KMS-11 (cell line): Measurements from ENCODE around the gene KRT16.
"Not testable (repeated sequence)": the region's sequence is repeated elsewhere in the genome, so short reads cannot be mapped to it uniquely, and the experiment has no call there.

ENCODE experiments used
- H2AFZ ChIP-seq: fragments of 200-600 bp; sonication (generic); 2 replicates; pipeline ENCODE4 v1.6.1; 2016; ENCODE audit warnings: antibody characterized with exemption, mixed run types, low read depth
- H3K27ac ChIP-seq: fragments of 200-600 bp; sonication (generic); 2 replicates; pipeline ENCODE4 v1.6.1; 2016; ENCODE audit warnings: mild to moderate bottlenecking, mixed run types
- H3K27me3 ChIP-seq: fragments of 200-600 bp; sonication (generic); 2 replicates; pipeline ENCODE4 v1.6.1; 2017; ENCODE audit warnings: mild to moderate bottlenecking, low read depth, mixed run types, moderate library complexity; ENCODE audit not compliant: insufficient read depth
- H3K36me3 ChIP-seq: fragments of 200-600 bp; sonication (generic); 2 replicates; pipeline ENCODE4 v1.6.1; 2017; ENCODE audit warnings: mild to moderate bottlenecking, mixed run types; ENCODE audit not compliant: insufficient read depth
- H3K4me1 ChIP-seq: fragments of 200-600 bp; sonication (generic); 2 replicates; pipeline ENCODE4 v1.6.1; 2016; ENCODE audit warnings: mild to moderate bottlenecking, low read depth, mixed run types; ENCODE audit not compliant: poor library complexity, severe bottlenecking
- H3K4me2 ChIP-seq: fragments of 200-600 bp; sonication (generic); 2 replicates; pipeline ENCODE4 v1.7.0; 2016; ENCODE audit warnings: mild to moderate bottlenecking, mixed run types
- H3K4me3 ChIP-seq: fragments of 200-600 bp; sonication (generic); IDR thresholded peaks from 2 replicates; pipeline ENCODE4 v1.6.1; 2017; ENCODE audit warnings: low read depth, low read length, mixed read lengths; ENCODE audit not compliant: insufficient read depth
- H3K79me2 ChIP-seq: fragments of 200-600 bp; sonication (generic); 2 replicates; pipeline ENCODE4 v1.6.1; 2016; ENCODE audit warnings: low read depth, mixed run types; ENCODE audit not compliant: insufficient read depth
- H3K9ac ChIP-seq: fragments of 200-600 bp; sonication (generic); 2 replicates; pipeline ENCODE4 v1.6.1; 2016; ENCODE audit warnings: mild to moderate bottlenecking, mixed run types
- H4K20me1 ChIP-seq: fragments of 200-600 bp; sonication (generic); 2 replicates; pipeline ENCODE4 v1.6.1; 2016; ENCODE audit warnings: mild to moderate bottlenecking, mixed run types; ENCODE audit not compliant: insufficient read depth
- TF ChIP-seq, protein P1 (sequence below): fragments of 200-600 bp; sonication (generic); conservative IDR thresholded peaks from 2 replicates; pipeline ENCODE4 v1.6.1; 2017; ENCODE audit warnings: low read depth, mild to moderate bottlenecking, antibody characterized with exemption, low read length, moderate library complexity, mixed read lengths

KRT16 gene

DNA sequence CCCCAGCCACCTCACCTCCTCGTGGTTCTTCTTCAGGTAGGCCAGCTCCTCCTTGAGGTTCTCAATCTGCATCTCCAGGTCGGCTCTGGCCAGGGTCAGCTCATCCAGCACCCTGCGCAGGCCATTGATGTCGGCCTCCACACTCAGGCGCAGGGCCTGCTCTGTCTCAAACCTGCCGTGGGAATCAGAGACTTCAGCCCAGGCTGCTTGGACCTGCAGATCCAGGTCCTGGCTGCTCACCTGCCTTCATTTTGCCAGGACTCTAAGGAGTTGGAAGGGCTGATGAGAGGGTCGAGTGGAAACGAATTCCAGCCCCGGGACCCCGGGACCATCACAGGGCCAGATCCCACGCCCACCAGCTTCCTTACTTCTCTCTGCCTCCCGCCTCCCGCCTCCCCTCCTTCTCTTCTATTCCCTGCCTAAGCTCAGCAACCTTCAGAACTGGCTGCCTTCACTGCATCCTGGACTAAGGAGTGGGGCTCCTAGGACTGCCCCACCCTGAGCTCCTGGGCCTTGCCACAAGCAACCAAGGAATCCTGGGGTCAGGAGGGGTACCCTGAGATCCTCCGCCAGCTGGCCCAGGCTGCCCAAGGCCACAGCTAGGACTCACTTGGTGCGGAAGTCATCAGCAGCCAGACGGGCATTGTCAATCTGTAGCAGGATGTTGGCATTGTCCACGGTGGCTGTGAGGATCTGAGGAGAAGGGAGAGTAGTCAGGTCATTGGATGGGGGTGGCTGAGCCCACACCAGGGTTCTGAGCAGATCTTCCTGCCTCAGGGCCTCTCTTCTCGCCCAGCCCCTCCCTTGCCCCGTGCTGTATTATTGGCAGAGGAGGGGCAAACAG lies 10.0 kb upstream of the KRT16 start:
- H3K4me2 ChIP-seq, H3K4me3 ChIP-seq, H3K36me3 ChIP-seq, H3K79me2 ChIP-seq, H4K20me1 ChIP-seq, H3K27ac ChIP-seq, H2AFZ ChIP-seq, H3K9ac ChIP-seq, H3K4me1 ChIP-seq: not testable (repeated sequence)
- peaks cover 95% of the 10 kb centered on the region for H3K27me3 ChIP-seq

DNA sequence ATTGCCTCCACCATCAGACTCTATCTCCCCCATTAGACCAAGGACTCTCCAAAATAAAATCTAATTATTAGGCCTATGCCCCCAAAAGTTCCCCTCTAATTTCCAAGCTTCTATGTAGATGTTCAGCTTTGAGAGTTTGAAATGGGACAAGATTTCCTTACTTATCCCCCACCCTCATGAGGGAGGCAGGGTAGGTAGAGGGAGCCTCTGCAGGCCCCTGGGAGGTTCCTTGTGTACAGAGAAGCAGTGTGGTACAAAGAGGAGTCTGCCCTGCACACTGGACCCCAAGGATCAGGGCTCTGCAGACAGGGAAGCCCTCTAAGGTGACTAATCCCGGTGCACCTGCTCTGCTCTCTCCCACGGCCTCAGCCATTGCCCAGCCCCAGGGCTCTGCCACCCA lies 9.3 kb upstream of the KRT16 start:
- Histone ChIP-seq H3K4me1 (no peaks in the 10 kb centered on the region), H3K4me2 (no peak overlapping the region), H3K27ac (no peak overlapping the region), H3K36me3 (no peaks in the 10 kb centered on the region), H3K4me3 (no peak overlapping the region), H4K20me1 (no peaks in the 10 kb centered on the region), H3K9ac (no peak overlapping the region), H2AFZ (no peak overlapping the region), H3K79me2 (no peaks in the 10 kb centered on the region), H3K27me3 (peaks cover 96% of the 10 kb centered on the region)
- TF ChIP-seq, protein P1, sequence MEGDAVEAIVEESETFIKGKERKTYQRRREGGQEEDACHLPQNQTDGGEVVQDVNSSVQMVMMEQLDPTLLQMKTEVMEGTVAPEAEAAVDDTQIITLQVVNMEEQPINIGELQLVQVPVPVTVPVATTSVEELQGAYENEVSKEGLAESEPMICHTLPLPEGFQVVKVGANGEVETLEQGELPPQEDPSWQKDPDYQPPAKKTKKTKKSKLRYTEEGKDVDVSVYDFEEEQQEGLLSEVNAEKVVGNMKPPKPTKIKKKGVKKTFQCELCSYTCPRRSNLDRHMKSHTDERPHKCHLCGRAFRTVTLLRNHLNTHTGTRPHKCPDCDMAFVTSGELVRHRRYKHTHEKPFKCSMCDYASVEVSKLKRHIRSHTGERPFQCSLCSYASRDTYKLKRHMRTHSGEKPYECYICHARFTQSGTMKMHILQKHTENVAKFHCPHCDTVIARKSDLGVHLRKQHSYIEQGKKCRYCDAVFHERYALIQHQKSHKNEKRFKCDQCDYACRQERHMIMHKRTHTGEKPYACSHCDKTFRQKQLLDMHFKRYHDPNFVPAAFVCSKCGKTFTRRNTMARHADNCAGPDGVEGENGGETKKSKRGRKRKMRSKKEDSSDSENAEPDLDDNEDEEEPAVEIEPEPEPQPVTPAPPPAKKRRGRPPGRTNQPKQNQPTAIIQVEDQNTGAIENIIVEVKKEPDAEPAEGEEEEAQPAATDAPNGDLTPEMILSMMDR: no peak

DNA sequence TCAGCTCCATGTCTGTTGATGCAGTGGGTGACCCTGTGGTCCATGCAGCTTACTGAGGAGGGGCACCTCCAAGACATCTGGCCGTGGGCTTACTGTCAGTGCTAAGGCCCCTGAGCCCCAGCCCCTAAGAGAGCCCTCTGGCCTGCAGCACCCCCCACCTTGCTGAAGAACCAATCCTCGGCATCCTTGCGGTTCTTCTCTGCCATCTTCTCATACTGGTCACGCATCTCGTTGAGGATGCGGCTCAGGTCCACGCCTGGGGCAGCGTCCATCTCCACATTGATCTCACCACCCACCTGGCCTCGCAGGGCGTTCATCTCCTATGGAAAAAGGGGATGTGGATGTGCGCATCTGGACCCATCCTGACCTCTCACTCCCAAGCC lies 8.9 kb upstream of the KRT16 start:
- H3K27me3 ChIP-seq: peaks cover 96% of the 10 kb centered on the region
- H2AFZ ChIP-seq, H3K79me2 ChIP-seq, H3K4me3 ChIP-seq, H3K4me1 ChIP-seq, H3K27ac ChIP-seq, H3K4me2 ChIP-seq, H4K20me1 ChIP-seq, H3K9ac ChIP-seq, H3K36me3 ChIP-seq: not testable (repeated sequence)

DNA sequence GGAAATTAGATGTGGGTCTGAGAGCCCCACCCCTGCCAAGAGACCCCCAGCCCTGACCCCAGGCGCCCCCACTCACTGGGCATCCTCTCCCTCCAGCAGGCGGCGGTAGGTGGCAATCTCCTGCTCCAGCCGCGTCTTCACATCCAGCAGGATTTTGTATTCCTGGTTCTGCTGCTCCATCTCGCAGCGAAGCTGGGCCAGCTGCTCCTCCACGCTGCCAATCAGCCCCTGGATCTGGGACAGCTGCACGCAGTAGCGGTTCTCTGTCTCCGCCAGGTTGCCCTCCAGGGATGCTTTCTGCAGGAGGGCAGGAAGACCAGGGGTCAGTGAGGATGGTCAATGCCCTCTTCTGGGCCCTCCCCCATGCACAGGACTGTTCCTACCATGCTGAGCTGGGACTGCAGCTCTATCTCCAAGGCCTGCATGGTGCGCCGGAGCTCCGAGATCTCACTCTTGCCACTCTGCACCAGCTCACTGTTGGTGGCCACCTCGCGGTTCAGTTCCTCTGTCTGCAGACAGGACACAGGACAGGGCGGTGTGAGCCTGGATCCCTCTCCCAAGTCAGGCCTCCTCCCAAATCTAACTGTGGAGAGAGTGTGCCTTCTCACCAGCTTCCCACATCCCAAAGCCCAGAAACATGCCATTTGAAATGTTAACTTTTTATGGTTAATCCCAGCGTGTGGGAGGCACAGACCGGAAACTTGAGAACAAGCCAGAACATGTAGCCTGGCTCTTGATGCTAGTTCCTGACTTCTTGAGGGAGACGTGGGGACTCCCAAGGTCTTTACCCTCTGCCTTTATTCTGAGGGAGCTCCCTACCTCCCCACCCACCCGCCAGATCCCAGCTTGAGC lies 8.2 kb upstream of the KRT16 start:
- Histone ChIP-seq H3K79me2 (no peaks in the 10 kb centered on the region), H3K9ac (no peak overlapping the region), H3K36me3 (no peaks in the 10 kb centered on the region), H3K27me3 (peaks cover 96% of the 10 kb centered on the region), H3K4me1 (no peaks in the 10 kb centered on the region), H4K20me1 (no peaks in the 10 kb centered on the region), H3K4me2 (no peak overlapping the region), H3K4me3 (no peak overlapping the region), H3K27ac (no peak overlapping the region), H2AFZ (no peak overlapping the region)
- TF ChIP-seq, protein P1: no peak

DNA sequence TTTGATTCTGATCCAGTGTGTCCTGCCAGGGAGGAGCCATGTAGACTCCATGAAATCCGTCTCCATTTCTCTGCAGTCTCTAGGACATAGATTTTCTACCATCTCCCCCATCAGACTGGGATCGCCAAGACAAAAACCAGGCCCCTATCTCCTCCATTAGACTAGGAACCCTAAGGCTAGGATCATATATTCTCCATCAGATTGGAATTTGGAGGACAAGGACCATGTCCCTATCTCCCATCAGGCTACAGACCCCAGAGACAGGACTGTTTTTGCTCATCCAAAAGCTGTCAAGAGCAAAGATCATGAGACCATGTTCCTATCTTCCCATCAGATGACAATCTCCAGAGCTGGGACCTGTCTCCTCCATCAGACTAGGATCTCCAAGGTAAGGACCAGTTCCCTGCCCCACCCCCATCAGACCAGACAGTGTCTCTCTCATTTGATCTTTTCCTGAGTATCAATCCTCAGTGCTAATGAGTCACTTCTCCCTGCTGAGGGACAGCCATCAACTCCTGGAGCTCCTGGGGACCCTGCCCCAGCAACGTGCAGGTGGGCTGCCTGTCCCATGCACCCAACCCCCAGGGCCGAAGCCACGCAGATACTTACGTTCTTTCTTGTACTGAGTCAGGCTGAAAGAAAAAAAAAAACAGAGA lies 7.5 kb upstream of the KRT16 start:
- H4K20me1 ChIP-seq, H3K27ac ChIP-seq, H3K4me2 ChIP-seq, H2AFZ ChIP-seq, H3K36me3 ChIP-seq, H3K4me3 ChIP-seq, H3K79me2 ChIP-seq, H3K4me1 ChIP-seq, H3K9ac ChIP-seq: not testable (repeated sequence)
- peaks cover 96% of the 10 kb centered on the region for H3K27me3 ChIP-seq
